HG03097 (cell line): Measurements from ENCODE around the gene TBC1D20.

ENCODE experiments used
- ATAC-seq: cut with Tn5 transposase; IDR thresholded peaks from one replicate; pipeline ENCODE4 v1.9.1; 2021; ENCODE audit not compliant: unreplicated experiment, low FRiP score

TBC1D20 gene

GRCh38 chr20:420721-421574 lies 41.4 kb downstream of the TBC1D20 start:
- ATAC-seq: no peak

GRCh38 chr20:420166-420620 lies 42.1 kb downstream of the TBC1D20 start:
- no peak for ATAC-seq

- ATAC-seq: no peak
These were observed 42.7 kb downstream of the TBC1D20 start for GRCh38 chr20:419556-420165.

- ATAC-seq: no peak
These were observed 43.4 kb downstream of the TBC1D20 start for GRCh38 chr20:418858-419365.

GRCh38 chr20:417801-418342 lies 44.5 kb downstream of the TBC1D20 start:
- no peak for ATAC-seq

- no peak for ATAC-seq
These were observed 45.2 kb downstream of the TBC1D20 start for GRCh38 chr20:416950-417800.

- ATAC-seq: no peak
These were observed 46.5 kb downstream of the TBC1D20 start for GRCh38 chr20:415820-416322.

- ATAC-seq: no peak
These were observed 48.2 kb downstream of the TBC1D20 start for GRCh38 chr20:414161-414560.

- no peak for ATAC-seq
These were observed 50.3 kb downstream of the TBC1D20 start for GRCh38 chr20:412081-412480.

- no peak for ATAC-seq
These were observed 52.4 kb downstream of the TBC1D20 start for GRCh38 chr20:409697-410559.

GRCh38 chr20:408843-409696 lies 53.3 kb downstream of the TBC1D20 start:
- no peak for ATAC-seq

- ATAC-seq: peak; percentile 60
These were observed 54.1 kb downstream of the TBC1D20 start, which contains the start of gene RBCK1 for GRCh38 chr20:407953-408842. TSS of gene RBCK1 (plus strand) at chr20:408299. CDS start at chr20:408758, 459 bp downstream.

- peak; percentile 50 for ATAC-seq
These were observed 55.0 kb downstream of the TBC1D20 start for GRCh38 chr20:407133-407952.

GRCh38 chr20:406200-407132 lies 55.9 kb downstream of the TBC1D20 start:
- no peak for ATAC-seq

- ATAC-seq: no peak
These were observed 58.2 kb downstream of the TBC1D20 start for GRCh38 chr20:404088-404487.

- no peak for ATAC-seq
These were observed 58.8 kb downstream of the TBC1D20 start for GRCh38 chr20:403582-403957.
